Hepatocyte (in vitro differentiated cells): ENCODE results near the gene PLD5. TPM values are rescaled to one million over a fixed set of nuclear protein-coding genes. Genes with fewer than 3 reads are reported as not detected.

ENCODE experiments used
- DNase-seq: peaks from one replicate; pipeline ENCODE4 v3.0.0-alpha.2; 2016; ENCODE audit warnings: low spot score
- H2AFZ ChIP-seq: fragments of 200-600 bp; sonication (generic); 2 replicates; pipeline ENCODE4 v1.6.0; 2016; ENCODE audit warnings: antibody characterized with exemption, mild to moderate bottlenecking
- H3K27ac ChIP-seq: fragments of 200-600 bp; sonication (generic); 2 replicates; pipeline ENCODE4 v1.5.1; 2016; ENCODE audit warnings: mild to moderate bottlenecking
- H3K27me3 ChIP-seq: fragments of 200-600 bp; sonication (generic); 2 replicates; pipeline ENCODE4 v1.6.1; 2016
- H3K36me3 ChIP-seq: fragments of 200-600 bp; sonication (generic); replicated peaks from 2 replicates; pipeline ENCODE4 v1.5.1; 2016; ENCODE audit warnings: low read depth; ENCODE audit not compliant: insufficient read depth
- H3K4me1 ChIP-seq: fragments of 200-600 bp; sonication (generic); 2 replicates; pipeline ENCODE4 v1.5.1; 2016; ENCODE audit warnings: mild to moderate bottlenecking, moderate library complexity; ENCODE audit not compliant: insufficient read depth
- H3K4me2 ChIP-seq: fragments of 200-600 bp; sonication (generic); 2 replicates; pipeline ENCODE4 v1.6.0; 2016
- H3K4me3 ChIP-seq: fragments of 200-600 bp; sonication (generic); 2 replicates; pipeline ENCODE4 v1.5.1; 2016; ENCODE audit warnings: mild to moderate bottlenecking
- H3K79me2 ChIP-seq: fragments of 200-600 bp; sonication (generic); 2 replicates; pipeline ENCODE4 v1.6.0; 2017; ENCODE audit warnings: mild to moderate bottlenecking
- H3K9me2 ChIP-seq: fragments of 200-600 bp; sonication (generic); replicated peaks from 2 replicates; pipeline ENCODE4 v1.6.0; 2017; ENCODE audit warnings: mild to moderate bottlenecking; ENCODE audit not compliant: insufficient read depth
- H3K9me3 ChIP-seq: fragments of 200-600 bp; sonication (generic); 2 replicates; pipeline ENCODE4 v1.5.1; 2016; ENCODE audit warnings: low read depth, mild to moderate bottlenecking
- H4K20me1 ChIP-seq: fragments of 200-600 bp; sonication (generic); 2 replicates; pipeline ENCODE4 v1.6.0; 2016; ENCODE audit warnings: mild to moderate bottlenecking; ENCODE audit not compliant: insufficient read depth, poor library complexity, severe bottlenecking
- CTCF ChIP-seq: fragments of 200-600 bp; sonication (generic); IDR thresholded peaks from 2 replicates; pipeline ENCODE4 v1.5.1; 2016; ENCODE audit warnings: antibody characterized with exemption, mild to moderate bottlenecking; ENCODE audit not compliant: poor library complexity
- EZH2 ChIP-seq: fragments of 200-600 bp; sonication (generic); IDR thresholded peaks from 2 replicates; pipeline ENCODE4 v1.6.1; 2016; ENCODE audit warnings: antibody characterized with exemption, mild to moderate bottlenecking, borderline replicate concordance
- EZH2phosphoT487 ChIP-seq: fragments of 200-600 bp; sonication (generic); IDR thresholded peaks from one replicate; pipeline ENCODE4 v1.6.1; 2018; ENCODE audit warnings: antibody characterized with exemption, mild to moderate bottlenecking, low read depth, moderate library complexity; ENCODE audit not compliant: unreplicated experiment, severe bottlenecking
- WGBS: methylation state at CpG from one replicate; pipeline ENCODE4 v1.1.6; 2016; ENCODE audit warnings: low lambda C conversion rate; ENCODE audit errors: missing lambda C conversion rate; 5-methylcytosine and 5-hydroxymethylcytosine counted together
- polyA plus RNA-seq: library from polyadenylated mRNA; unstranded; fragments of >200 nt; fragmentation: Nextera tagmentation; extraction: Ambion mirVana; gene quantifications from 2 replicates; pipeline ENCODE4 v1.2.1, GENCODE V29; 2016
- total RNA-seq: library from RNA; depleted of rRNA; stranded (reverse); fragments of >200 nt; gene quantifications from 2 replicates; pipeline ENCODE4 v1.2.3, GENCODE V29; 2014

The PLD5 gene
- total and polyA plus RNA-seq, 2 experiments from 2014 or later = 0.33 to 0.58 TPM

- WGBS = 94% methylated on average over 2 of the region's 2 CpGs
- DNase-seq = no peak
These were observed 334.9 kb downstream of the PLD5 start for GRCh38 chr1:242189591-242189990.

GRCh38 chr1:242187816-242188215 lies 336.7 kb downstream of the PLD5 start:
- no peak for TF ChIP-seq EZH2phosphoT487
- WGBS = 88% methylated on average over 5 of the region's 5 CpGs
- no peak overlapping the region for H3K4me3 ChIP-seq
- no peaks in the 10 kb centered on the region for H3K9me3 ChIP-seq
- H3K4me1 ChIP-seq = no peaks in the 10 kb centered on the region
- no peaks in the 10 kb centered on the region for H3K27me3 ChIP-seq
- no peak overlapping the region for H2AFZ ChIP-seq
- no peaks in the 10 kb centered on the region for H3K9me2 ChIP-seq
- no peak overlapping the region for H3K4me2 ChIP-seq
- H3K79me2 ChIP-seq = no peaks in the 10 kb centered on the region
- no peak overlapping the region for H3K27ac ChIP-seq
- DNase-seq = no peak
- no peaks in the 10 kb centered on the region for H4K20me1 ChIP-seq
- H3K36me3 ChIP-seq = no peaks in the 10 kb centered on the region

More at GRCh38 chr1:242189591-242189990, 334.9 kb downstream of the PLD5 start:
- no peaks in the 10 kb centered on the region for H3K9me2 ChIP-seq
- no peaks in the 10 kb centered on the region for H3K79me2 ChIP-seq
- no peak overlapping the region for H3K4me3 ChIP-seq
- H3K4me1 ChIP-seq = no peaks in the 10 kb centered on the region
- H3K27ac ChIP-seq = no peak overlapping the region
- no peak overlapping the region for H3K4me2 ChIP-seq
- no peaks in the 10 kb centered on the region for H3K36me3 ChIP-seq
- TF ChIP-seq EZH2 (no peak), EZH2phosphoT487 (no peak), CTCF (no peak)
- H3K9me3 ChIP-seq = no peaks in the 10 kb centered on the region
- no peak overlapping the region for H2AFZ ChIP-seq
- H3K27me3 ChIP-seq = no peaks in the 10 kb centered on the region
- H4K20me1 ChIP-seq = no peaks in the 10 kb centered on the region

- no peak overlapping the region for H3K27ac ChIP-seq
- no peak for TF ChIP-seq CTCF
- no peaks in the 10 kb centered on the region for H3K36me3 ChIP-seq
- no peaks in the 10 kb centered on the region for H3K9me2 ChIP-seq
- H3K4me1 ChIP-seq = no peaks in the 10 kb centered on the region
- H3K27me3 ChIP-seq = no peaks in the 10 kb centered on the region
- H3K79me2 ChIP-seq = no peaks in the 10 kb centered on the region
- DNase-seq = no peak
- no peaks in the 10 kb centered on the region for H4K20me1 ChIP-seq
- no peak overlapping the region for H3K4me3 ChIP-seq
- H3K4me2 ChIP-seq = no peak overlapping the region
- 68% methylated on average over 1 of the region's 1 CpG for WGBS
- H3K9me3 ChIP-seq = no peaks in the 10 kb centered on the region
- H2AFZ ChIP-seq = no peak overlapping the region
These were observed 337.3 kb downstream of the PLD5 start for GRCh38 chr1:242187171-242187570.

- no peak for DNase-seq
- Histone ChIP-seq H3K4me2 (no peak overlapping the region), H3K27me3 (no peaks in the 10 kb centered on the region), H4K20me1 (no peaks in the 10 kb centered on the region), H3K4me3 (no peak overlapping the region), H3K79me2 (no peaks in the 10 kb centered on the region), H3K36me3 (no peaks in the 10 kb centered on the region), H3K9me2 (no peaks in the 10 kb centered on the region), H3K9me3 (no peaks in the 10 kb centered on the region), H3K27ac (no peak overlapping the region), H3K4me1 (no peaks in the 10 kb centered on the region), H2AFZ (no peak overlapping the region)
- TF ChIP-seq CTCF = no peak
- TF ChIP-seq EZH2phosphoT487 = no peak
- TF ChIP-seq EZH2 = no peak
- 85% methylated on average over 3 of the region's 3 CpGs for WGBS
These were observed 338.8 kb downstream of the PLD5 start for GRCh38 chr1:242185731-242186130.
